Stimulated activated CD4-positive, alpha-beta T cell treated with anti-CD3 and anti-CD28 coated beads, Interleukin-15, amount 100 ng/mL, for 24 hours (primary cell): Measurements from ENCODE around the gene MAPKAP1.

Experiments used
- DNase-seq: peaks from one replicate; pipeline ENCODE4 v3.0.0-alpha.2; 2020

Gene MAPKAP1

DNA sequence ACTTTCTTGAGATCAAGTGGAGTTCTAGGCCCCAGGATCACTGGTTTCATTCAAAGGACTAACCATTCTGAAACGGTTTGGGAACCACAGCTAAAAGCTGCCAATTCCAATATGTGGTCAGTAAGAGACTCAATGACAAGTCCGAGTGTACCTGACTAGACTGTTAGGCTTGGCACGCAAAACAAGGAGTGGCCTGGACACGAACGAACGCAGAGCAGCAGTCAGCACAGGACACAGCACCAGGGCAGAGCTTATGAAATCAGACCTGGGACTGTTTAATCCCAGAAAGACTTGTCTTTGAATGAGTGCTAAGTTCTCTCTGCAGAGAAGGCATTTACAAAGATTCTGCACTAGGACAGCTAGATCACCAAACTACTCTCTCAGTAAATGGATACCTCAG, 231.6 kb downstream of the MAPKAP1 start:
- no peak for DNase-seq

DNA sequence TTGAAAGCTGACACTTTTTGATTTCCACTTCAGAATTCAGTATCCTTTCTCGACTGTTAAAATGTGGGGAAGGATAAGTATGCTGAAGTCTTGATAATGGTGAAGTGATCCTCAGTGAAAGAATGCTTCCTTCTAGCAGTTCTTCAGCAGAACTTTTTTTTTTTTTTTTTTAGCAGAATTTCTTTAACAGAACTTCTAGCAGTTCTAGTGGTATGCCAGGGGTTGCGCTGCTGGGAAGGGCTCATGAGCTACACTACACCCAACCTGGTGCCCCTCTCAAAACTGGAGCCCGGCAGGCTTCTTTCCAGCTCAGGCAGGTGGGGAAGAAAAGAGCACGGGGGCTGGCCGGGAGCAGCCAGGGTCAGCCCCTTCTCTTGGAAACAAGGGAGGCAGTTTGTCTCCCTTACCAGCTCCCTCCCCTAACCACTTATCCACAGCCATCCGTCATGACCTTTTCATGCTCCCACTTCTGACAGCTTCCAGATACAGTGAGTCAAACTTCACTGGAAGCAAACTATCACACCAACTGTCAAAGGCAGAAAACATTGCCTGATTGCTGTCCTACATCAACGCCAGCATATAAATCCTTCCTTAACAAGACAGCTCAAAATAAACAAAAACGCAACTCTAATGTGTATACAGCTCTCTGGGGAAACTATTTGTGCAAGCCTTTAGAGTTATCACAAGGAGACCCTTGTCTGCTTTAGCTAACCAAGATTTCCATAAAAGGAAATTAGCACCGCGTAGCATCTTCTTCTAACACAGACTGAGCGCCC, 233.9 kb downstream of the MAPKAP1 start:
- DNase-seq, result no peak

- DNase-seq, result no peak
Measured at GRCh38 chr9:125472562-125472925, 234.5 kb downstream of the MAPKAP1 start.

GRCh38 chr9:125470767-125471580, 236.0 kb downstream of the MAPKAP1 start:
- no peak for DNase-seq

DNA sequence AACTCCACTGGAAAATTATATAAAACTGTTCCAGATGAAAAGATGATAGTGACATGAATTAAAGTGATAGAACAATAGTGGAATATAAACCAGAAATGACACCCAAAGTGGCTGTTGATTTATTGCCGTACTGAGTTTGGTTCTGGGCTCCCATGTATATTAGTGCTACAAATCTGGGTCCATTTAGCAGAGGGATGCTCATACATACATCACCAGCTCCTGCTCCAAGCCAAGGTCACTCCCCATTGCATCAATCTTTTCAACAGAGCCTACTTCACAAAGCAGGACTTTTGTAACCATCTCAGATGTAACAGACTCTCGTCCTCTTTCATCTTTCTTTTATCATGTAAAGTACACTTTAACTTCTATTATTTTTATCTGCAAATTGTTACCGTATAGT, 236.8 kb downstream of the MAPKAP1 start:
- no peak for DNase-seq

DNA sequence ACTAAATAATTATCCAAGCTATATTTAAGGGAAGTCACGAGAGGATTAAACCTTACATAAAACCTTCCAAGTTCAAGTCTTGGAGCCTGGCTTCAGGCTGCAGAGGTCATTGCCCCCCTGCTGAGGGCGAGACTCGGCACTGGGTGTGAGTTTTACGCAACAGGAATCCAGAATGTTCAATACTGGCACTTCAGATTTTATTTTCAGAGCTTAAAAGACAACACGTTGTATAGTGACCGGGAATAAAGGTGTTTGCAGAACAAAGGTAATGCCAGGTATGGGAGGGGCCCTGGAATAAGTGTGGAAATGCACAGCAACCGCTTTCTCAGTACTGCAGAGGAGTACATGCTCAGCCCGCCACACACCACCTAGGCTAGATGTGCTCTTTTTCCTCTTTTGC, 238.4 kb downstream of the MAPKAP1 start:
- DNase-seq, result no peak

DNA sequence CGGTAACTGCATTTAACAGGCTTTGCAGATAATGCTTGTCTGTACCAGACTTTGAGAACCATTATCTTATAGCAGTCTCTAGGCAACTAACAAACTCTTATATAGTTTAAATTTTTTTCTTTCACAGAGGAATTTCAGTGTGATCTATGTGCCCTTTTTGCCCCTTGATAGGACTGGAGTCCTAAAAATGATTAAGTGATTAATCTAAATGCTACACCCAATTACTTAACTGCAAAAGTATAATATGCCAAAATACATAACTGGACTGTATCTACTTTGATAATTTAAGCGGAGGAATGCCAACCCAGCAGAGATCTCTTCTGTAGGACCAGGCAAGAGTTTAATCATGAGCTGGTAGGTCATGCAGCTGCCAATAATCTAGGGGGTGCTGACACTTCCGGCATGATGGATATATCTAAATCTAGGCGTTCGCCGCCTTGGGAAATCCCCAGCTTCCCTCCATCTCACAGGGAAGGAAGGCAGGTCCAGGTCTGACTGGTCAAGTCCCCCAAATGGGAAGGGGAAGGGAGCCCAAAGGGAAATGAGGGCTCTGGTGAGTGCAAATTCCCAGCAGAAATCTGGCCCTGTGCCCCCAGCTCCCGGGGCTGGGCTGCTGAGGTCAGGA, 239.8 kb downstream of the MAPKAP1 start:
- DNase-seq, result no peak

DNA sequence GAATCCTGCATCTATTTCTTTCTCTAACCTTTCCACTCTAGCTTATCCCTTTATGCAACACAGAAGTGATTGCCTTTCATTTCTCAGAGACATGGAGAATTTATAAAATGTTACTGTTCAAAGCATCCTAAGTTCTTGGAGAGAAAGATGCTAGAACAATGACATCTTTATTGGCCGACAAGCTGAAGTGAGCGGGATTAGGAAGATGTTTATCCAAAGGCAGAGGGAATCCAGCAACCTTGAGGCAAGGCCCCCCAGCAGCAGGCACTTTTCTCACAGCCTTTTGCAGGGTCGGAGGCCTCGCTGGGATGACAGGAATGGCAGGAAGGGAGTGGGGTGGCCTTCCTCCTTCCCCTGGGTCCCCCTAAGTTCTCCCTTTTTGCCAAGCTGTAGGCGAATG, 240.6 kb downstream of the MAPKAP1 start:
- DNase-seq, result no peak

- no peak for DNase-seq
Measured at GRCh38 chr9:125464591-125465385, 242.2 kb downstream of the MAPKAP1 start.

DNA sequence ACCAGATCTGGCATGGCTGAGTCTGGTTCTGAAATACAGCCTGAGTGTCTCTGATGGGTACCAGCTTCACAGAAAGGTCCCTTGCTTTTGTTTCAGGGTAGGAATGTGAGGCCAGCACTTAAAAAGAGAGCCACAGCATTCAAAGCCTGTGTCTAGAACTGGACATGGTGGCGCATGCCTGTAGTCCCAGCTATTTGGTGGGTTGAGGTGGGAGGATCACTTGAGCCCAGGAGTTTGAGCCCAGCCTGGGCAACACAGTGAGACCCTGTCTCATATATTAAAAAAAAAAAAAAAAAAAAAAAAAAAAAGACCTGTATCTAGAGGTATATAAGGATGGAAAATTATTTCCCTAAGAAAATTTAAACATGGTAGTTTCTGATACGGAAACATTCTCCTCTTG, 243.1 kb downstream of the MAPKAP1 start:
- DNase-seq, result no peak

GRCh38 chr9:125462861-125463291, 244.1 kb downstream of the MAPKAP1 start:
- DNase-seq, result no peak

DNA sequence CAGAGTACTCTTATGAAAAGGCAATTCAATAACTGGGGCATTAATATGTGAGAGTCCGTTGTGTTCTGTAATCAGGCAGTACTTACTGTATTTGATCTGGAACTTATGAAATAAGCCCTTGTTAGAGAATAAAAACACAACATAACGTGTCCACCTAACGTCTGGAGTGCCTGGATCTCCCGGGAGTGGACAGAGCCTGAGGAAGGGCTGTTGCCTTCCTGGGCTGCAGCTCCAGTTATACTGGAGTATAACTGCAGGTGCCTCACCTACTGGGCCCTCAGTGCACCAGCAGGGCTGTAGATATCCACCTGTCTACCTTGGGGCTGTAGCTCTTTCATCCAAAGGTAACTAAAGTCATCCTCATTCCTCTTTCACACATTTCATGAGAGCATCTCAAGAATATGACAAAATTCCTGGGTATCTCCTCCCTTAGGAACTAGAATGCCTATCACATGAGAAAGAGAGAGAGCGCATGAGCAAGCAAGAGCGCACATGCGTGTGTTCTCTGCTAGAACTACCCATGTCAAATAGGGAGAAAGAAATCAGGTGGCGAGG, 245.3 kb downstream of the MAPKAP1 start:
- DNase-seq, result no peak

DNA sequence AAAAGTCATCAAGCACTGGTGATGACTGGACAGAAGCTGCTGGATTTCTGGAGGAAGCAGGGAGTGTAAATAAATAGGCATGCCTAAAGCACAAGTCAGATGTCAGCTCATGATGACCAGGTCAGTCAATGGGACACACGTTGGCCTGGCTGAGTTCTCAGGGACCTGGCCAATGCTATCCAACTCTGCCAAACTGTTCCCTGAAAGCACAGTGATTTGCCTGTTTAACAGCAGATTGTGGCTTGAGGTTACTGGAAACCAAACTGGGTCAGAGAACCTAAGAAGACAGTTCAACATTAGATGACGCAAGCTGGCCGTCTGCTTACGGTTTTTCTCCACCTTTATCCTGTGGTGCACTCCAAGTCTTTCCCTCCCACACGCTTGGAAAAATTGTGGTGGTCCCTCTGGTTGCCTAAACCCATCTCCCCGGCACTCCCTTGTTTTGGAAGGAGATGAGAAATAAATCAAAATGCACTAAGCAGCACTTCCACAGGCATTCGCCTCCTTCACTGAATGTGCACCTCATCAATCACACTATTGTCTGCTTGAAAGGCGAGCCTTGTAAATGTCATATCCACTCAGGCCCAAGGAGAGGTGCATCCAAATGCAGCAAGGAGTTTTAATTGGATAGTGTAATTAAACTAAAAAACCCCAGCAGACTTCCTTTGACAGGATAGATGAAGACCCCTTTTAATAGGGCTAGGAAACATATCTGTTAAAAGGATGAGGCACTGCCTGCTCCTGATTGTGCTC, 245.9 kb downstream of the MAPKAP1 start:
- DNase-seq, result no peak

- DNase-seq, result no peak
Measured at GRCh38 chr9:125460346-125460745, 246.7 kb downstream of the MAPKAP1 start.

DNA sequence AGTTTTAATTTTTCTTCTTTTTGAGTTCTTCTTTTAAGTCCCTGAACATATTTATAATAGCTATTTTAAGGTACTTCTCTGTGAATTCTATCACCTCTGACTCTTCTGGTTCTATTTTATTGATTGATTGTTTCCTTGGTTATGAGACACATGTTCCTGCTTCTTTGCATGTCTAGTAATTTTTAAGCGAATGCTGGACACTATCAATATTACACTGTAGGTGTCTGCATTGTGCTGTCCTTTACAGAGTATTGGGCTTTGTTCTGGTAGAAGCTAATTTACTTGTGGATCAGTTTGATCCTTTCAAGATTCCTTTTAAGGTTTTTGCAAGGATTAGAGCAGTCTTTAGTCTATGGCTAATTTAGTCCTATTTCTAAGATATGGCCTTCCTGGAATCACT, 249.7 kb downstream of the MAPKAP1 start:
- DNase-seq, result no peak

- no peak for DNase-seq
Measured at GRCh38 chr9:125455876-125456275, 251.1 kb downstream of the MAPKAP1 start.

DNA sequence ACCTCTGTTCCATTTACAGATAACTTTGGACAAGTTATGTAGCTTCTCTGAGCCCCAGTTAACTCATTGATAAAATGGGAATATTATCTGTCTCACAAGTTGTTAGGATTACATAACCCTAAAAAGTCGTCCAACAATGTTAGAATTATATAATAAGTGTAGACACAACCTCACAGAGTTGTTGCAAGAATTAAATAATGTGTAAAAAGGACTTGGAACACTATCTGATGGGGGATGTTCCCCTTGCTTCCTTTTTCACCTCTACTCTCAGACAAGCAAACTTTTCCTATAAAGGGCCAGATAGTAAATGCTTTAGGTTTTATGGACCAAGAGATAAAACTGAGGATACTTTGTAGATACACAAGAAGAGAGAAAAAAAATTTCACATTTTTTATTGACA, 251.9 kb downstream of the MAPKAP1 start:
- DNase-seq, result no peak

DNA sequence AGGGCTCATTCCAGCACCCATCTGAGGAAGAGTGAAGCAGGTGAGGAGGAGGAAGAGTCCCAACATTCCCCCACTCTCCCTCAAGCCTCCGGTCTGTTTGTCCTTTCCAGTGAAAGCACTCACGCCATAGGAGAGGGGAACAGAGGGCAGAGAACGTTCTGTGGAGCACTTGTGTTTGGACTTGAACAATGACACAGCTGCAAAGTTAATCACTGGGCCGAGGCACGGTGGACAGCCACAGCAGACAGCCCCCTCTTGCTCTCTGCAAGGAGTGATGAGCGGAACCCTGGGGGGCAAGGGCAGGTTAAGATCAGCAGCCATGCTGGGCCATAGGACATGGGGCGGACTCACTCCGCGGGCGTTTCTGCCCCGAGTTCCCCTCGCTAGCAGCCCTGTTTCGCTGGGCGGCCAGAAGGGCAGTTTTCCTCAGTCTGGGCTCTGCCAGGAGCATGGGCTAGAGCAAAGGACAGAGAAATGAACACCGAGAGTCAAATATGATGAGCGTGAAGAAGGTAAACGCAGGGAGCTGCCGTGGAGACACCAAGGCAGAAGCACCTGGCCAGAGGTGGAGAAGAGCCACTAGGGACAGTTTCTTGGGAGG, 259.7 kb downstream of the MAPKAP1 start:
- no peak for DNase-seq

- no peak for DNase-seq
Measured at GRCh38 chr9:125446561-125447094, 260.4 kb downstream of the MAPKAP1 start.

- DNase-seq, result no peak
Measured at GRCh38 chr9:125444956-125445506, 262.0 kb downstream of the MAPKAP1 start.

DNA sequence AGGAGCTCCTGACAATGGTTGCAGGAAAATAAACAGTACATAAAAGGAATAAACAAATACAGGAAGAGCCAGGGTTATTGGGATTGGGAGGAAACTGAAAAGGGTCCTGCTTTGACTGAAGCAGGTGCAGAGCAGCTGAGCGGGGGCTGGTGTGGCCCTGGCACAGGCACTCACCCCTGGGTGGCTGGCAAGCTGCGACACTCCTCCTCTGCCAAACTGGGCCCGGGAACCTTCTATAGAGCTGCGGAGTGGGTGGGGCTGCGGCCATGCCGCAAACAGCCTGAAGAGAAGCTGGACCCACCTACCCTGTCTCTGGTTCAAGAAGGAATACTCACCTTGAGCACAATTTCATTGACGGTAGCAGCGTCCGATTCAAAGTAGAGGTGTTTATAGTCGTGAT, 262.8 kb downstream of the MAPKAP1 start:
- DNase-seq, result no peak
